Left renal pelvis (tissue), 4 donors: Measurements from ENCODE around the gene KCNK17. TPM values are rescaled to one million over a fixed set of nuclear protein-coding genes. Genes with fewer than 3 reads are reported as not detected.

Source experiments
- DNase-seq, 4 donors: peaks; one replicate each; pipeline ENCODE4 v3.0.0-alpha.2; 2013; ENCODE audit warnings: low read depth in 4 of 4, low spot score in 3 of 4
- polyA plus RNA-seq, 4 donors: library from polyadenylated mRNA; unstranded; fragments of 120-200 nt; gene quantifications; one replicate each; pipeline ENCODE4 v1.2.1, GENCODE V29; 2013; ENCODE audit not compliant: insufficient read length in 4 of 4

Gene KCNK17
- polyA plus RNA-seq, 4 donors: 0.08 to 0.29 (median 0.15) TPM

DNA sequence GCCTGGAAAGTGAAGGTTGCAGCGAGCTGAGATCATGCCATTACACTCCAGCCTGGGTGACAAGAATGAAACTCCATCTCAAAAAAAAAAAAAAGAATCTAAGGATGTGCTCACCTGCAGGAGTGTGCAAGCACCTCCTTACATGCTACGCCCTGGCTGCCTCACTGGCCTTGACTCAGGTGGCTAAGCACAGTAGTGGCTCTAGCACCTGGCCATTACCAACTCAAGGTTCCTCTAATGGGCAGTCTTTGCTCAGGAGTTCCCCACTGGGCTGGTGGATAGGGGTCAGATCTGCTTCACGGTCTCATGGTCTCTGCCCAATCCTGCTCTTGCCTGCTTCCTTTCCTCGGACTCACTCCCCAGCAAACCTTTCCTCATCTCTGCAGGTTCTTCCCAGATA, 39.7 kb downstream of the KCNK17 start:
- DNase-seq: no peak

DNA sequence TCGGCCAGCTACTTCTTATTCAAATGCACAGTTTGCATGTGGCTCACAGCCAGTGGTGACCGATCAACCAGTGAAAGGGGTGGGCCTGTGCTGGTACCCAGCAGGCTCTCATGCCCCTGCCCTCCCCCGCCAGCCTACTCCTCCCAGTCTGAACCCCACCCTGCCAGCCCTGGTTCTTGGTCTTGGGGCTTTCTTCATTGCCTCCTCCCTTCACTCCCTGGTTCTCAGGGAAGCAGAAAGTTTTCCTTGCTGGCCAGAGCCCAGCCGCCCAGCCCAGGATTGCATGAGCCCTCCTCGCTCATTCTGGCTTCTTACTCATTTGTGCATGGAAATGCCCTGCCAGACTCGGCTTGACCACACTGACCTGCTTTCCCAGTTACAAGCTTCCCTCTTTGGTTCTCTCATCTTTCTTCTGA, 40.8 kb downstream of the KCNK17 start:
- no peak for DNase-seq

DNA sequence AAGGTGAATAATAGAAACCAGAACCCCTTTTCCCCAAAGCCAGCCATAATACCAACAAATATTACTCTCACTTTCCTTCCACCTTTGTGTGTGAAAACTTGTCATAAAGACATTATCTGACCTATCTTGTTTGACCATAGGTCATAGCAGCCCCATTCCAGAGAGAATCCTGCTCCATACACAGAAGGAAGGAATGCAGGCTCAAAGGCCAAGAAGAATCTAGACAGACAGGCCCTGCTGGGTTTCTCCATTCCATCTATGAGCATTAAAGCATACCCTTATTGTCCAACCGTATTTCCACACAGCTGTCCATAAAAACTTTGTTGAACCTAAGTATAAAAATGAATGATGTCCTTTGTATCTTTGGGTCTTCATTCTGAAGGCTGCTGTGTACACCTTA, 44.3 kb downstream of the KCNK17 start:
- no peak for DNase-seq

DNA sequence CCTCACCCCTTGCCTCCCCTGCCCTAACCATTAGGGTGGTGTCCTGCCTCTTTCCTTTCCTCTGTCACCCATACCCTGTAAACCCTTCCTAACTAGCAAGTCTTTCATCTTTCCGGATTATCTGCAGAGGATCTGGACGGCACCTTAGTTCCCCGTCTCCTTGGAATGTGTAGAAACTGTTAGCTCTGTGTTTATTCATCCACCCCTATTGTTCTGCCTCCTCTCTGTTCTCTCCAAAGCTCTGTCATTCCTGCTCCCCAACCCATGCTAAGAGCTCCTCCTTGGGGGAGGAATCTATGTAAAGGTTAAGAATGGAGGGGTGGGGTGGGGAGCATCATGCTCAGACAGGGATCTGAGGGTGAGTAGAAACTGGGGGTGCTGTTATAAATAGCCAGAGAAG, 45.5 kb downstream of the KCNK17 start:
- DNase-seq: no peak

DNA sequence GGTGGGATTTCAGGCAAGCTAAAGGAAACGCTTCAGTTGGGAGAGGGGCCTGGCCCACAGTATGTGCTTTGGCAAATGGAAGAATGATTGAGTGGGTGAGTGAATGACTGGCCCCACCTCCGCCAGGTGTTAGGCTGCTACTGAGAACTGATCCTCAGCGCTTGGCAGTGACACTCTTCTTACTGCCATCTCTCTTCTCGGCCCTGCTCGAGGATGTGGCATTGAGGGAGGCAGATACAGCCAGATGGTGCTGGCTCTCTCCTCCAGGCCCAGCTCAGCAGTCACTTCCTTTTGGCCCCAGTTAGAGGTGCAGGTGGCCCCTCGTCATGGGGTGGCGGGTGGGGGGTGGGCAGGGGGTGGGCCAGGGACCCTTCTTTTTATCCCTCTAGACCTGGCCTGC, 46.0 kb downstream of the KCNK17 start:
- no peak for DNase-seq

DNA sequence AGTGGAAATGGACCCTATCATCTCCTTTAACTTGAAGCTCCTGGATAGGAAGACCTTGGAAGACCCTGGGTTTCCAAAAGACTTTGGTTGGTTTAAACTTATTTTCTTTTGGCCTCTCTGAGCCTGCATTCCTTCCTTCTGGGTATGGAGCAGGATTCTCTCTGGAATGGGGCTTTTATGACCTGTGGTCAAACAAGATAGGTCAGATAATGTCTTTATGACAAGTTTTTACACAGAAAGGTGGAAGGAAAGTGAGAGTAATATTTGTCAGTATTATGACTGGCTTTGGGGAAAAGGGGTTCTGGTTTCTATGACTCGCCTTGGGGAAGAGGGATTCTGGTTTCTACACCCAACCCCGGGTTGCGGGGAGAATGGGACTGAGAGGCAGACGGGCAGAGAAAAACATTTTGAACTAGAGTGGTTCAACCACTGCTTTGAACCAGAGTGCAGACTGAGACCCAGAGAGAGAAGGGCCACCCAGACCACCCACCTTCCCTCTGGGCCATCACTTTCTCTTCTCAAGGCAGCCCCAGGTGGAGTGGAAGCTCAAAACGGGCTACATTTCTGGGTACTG, 47.4 kb downstream of the KCNK17 start:
- DNase-seq: no peak

DNA sequence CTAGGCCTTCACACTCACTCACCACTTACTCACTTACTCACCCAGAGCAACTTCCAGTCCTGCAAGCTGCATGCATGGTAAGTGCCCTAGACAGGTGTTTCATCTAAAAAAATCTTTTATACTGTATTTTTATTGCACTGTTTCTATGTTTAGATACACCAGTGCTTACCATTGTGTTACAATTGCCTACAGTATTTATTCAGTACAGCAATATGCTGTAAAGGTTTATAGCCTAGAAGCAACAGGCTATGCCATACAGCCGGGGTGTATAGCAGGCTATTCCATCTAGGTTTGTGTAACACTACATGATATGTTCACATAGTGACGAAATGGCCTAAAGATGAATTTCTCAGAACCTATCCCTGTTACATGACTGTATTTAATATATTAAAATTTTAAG, 47.8 kb downstream of the KCNK17 start:
- DNase-seq: no peak

DNA sequence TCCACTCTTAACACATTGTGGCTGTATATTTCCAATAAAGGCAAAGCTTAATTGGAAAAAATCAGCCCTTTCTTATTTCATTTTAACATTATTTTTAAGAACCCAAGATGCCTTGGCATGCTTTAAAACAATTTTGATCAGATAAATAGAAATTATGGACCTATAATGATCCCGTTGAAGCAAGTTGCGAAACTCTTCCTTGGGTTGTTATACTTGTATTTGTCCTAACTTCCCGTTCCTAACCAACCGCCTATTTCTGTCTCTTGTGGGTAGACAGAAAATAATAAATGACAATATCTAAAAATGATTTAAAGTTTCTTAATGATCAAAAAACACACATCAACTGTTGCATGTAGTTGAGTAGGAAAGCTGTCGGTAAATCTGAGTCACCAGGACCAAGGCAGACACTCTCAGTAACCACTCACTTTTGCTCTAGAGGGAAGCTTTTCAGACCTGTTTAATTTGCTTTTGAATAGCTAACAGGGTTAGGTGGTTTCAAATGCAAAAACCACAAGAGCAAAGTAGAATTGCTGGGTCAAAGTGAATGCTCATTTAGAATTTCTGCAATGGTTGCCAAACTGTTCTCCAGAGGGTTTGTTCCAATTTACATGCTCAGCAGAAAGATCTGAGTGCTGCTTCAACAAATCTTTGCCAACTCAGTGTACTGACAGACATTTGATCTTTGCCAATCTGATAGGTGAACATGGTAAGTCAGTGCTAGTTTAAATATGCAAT, 50.7 kb downstream of the KCNK17 start:
- no peak for DNase-seq

DNA sequence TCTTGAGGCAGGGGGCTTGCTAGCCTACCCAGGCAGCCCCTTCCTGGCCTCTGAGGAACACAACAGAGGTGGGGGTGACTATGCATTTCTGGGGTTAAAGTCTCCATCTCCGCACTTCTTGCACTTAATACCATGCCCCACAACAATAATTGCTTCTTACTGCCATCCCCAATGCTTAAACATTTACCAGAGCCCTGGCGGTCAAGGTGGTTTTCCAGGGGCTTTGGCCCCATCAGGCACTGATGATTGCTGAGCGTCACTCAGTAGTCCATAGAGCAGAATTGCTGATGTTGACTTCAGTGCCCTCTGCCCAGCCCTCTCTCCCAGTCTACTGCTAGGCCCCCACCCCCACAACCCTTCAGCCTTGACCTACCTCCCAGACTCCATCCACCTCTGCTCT, 52.5 kb downstream of the KCNK17 start:
- DNase-seq: no peak

DNA sequence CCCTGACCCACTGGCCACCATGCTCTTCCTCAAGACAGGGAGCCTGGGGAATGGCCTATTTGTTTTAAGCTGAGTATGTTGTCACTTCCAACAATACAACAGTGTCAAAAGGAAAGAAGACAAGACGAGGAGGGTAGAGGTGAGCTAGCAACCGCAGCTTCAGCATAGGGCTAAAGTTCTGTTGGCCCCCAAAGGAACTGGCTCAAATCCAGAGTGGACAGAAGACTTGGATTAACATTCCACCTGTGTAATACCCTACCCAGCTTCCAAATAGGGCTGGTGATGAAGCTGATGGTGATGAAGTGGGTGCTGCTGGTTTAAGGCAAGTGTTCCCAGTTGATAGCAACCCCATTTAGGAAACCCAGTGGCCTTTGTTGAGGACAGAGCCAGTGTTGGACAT, 53.3 kb downstream of the KCNK17 start:
- no peak for DNase-seq

DNA sequence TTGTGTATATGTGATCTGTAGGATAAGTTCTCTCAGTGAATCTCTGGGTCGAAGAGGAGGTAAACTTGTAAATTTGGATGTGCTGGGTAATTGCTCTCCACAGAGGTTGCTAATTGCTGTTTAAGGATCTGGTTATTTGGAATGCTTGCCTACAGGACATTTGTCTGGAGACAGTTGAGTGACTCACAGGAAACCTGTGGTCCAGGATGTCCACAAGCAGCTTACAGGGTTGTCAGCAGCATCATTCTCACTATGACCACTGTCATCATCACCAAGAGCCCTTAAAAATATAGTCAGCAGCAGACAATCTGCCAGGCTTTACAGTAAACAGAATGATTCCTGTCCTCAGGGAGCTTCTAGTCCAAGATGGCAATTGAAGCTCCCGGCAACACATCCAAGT, 53.8 kb downstream of the KCNK17 start:
- DNase-seq: no peak

DNA sequence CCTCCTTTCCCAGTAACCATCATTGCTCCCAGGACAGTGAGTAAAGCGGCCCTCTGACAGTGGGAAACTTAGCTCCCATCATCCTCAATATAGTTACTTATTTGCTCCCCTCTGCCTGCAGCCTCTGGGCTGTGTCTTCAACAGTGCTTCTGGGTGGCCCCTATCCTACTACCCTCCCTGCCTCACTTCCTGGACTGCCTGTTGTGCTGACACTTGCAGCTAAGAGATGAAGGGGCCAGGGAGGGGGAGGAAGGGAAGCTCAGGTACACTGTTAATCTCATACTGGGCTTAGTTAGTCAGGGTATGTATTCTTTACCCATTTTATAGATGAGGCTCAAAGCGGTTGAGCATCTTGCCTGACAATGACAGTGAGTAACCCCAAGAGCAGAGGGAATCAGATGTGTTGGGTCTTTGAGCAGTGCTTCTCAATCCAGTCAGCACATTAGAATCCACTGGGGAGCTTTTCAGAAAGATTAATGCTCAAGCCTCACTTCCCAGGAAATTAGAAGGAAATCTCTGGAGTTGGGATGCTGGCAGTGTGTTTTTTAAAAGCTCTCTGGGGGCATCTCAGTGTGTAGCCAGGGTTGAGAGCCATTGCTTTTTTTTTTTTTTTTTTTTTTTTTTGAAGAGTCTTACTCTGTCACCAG, 57.8 kb downstream of the KCNK17 start:
- DNase-seq: no peak

DNA sequence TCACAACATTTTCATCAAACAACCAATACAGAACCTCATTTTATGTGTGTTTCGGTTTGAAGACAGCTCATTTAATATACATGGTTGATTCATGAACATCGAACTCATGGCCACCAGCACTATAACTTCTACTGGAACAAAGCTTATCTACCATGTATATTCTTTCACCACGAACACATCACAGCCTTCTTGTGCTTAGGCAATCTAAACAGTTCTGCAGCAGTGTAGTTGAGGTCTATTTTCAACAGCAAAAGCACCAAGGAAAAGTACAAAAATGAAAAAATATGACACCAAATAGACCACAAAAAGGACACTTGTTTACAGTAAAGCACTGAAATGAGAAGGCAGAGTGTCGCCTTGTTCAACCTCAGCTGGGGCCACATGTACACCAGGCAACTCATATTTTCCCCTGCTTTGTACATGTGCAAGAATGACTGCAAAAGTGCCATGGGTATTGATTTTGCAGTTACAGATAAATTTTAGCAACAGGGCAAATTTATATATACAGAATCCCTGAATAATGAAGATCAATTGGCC, 59.2 kb downstream of the KCNK17 start:
- no peak for DNase-seq

DNA sequence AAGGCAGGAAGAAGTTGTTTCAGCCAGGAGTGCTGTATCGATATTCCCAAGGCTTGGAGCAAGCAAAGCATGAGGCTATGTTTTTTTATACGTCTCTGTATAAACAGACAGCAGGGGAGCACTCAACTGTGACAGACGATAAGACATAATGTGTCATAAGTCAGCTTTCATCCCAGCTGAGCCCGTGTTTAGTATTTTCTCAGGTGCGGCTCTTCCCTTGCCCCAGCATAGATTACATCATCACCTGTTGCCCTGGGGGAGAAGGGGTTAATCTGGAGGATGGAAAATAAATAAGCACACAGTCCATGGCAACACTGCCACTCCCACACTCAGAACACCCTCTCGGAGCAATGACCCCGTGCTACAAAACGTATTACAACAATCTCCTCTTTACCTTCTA, 62.8 kb downstream of the KCNK17 start:
- DNase-seq: no peak

DNA sequence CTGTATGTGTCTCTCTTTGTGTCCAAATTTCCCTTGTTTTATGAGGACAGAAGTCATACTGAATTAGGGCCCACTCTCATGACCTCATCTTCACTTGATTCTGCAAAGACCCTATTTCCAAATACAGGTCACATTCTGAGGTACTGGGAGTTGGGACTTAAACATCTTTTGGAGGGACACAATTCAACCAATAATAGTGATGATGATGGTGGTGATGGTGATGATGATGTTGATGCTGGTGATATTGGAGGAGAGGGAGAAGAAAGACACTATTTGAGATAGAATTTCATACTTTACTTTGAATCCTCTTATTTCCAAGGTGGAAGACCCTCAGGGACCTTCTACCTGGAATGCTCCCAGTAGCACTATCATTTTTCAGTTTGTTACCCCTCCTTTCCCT, 63.7 kb downstream of the KCNK17 start:
- DNase-seq: no peak

DNA sequence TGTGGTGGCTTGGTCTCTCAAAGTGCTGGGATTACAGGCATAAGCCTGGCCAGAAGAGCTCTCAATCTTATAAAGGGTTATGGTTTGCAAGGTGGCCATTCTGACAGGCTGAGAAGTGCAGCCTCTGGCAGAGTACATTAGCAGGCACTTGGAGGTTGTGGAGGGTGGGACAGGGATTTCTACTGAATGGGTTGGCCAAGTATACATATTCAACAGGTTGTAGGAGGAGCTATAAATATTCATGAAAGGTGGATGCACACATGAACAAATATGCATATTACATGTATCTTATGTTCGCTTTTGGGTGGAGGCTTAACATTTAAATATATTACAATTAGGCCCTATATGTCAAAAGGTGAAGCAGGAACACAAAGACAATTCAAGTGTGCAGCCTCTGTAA, 64.9 kb downstream of the KCNK17 start:
- no peak for DNase-seq

Other genes starting within 250 kb of the KCNK17 start
- 10 to 100 TPM; 19.6 to 22.6 (median 20.6) TPM for gene SAYSD1, start 199.2 kb downstream of the KCNK17 start, polyA plus RNA-seq
- 10 to 100 TPM in 2 of 4 donors, 1 to 10 TPM in 1, under 1 TPM in 1; 0.82 to 14.0 (median 10.0) TPM for gene KCNK5, start 84.9 kb downstream of the KCNK17 start, polyA plus RNA-seq
- gene KCNK16, start 8.3 kb upstream of the KCNK17 start, polyA plus RNA-seq: not detected